ENCODE measurements around the gene SLC7A10.
A peak's percentile ranks its signal among the peaks of the same experiment; 100 is the strongest.

The SLC7A10 gene

DNA sequence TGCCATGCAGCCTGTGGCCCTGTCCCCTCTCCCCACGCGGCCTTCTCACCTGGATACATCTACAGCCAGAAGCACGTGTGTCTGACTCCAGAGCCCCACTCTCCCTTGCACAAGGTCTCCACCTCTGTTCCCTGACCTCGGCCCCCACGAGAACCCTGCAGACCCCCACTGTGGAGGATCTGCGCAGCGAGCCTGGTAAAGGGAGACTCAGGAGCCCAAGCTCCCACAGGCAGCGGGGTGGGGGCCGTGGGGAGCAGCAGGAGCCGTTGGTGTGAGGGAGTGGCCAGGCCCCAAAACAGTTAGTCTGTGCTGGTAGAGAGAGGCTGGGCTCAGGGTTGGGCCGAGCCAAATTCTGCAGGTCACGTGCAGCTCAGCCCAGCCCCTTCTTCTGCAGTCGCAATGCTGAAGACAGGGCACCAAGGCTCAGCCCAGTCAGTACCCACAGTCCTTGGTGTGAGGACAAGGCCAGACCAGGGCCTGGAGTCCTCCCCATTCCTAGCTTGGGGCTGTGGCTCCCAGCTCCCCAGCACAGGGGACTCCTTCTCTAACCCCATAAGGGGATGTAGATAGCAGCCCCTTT, 28.7 kb upstream of the SLC7A10 start:
- no peak for DNase-seq (ENCODE audit: low spot score)

DNA sequence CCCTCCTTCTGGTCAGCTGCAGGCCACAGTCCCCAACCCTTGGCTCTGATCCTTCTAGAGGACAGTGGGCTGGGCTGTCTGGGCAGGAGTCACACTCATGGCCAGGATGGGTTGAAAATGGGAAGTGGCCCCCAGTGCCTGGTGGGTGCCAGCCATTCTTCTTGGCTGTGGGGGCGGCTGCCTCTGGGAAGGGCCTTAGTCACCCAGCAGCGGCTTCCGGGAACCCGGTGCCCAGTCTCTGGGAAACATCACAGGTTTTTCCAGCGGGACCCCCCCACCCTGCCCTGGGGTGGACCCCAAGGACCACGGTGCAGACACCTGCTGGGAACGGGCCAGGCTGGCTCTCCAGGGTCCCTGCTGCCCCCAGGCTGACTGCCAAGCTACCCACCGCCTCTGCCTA, 27.3 kb upstream of the SLC7A10 start:
- DNase-seq (ENCODE audit: low spot score) = no peak

DNA sequence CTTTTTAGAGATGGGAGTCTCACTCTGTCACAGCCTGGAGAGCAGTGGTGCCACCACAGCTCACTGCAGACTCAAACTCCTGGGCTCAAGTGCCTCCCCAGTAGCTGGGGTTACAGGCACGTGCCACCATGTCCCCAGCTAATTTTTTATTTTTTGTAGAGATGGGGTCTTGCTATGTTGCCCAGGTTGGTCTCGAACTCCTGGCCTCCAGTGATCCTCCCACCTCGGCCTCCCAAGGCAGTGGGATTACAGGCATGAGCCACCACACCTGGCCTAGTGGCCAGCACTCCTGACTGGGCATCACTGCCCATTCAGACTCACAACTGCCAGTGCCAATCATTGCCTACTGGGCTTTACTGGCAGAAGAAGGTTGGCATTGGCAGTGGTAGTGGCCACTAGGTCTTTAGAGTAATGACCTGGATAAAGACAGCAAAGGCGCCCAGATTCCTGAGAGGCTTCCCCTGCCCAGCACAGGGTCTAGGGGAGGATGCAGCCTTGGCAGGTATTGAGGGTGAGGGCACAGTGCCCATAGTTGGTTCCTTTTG, 26.8 kb upstream of the SLC7A10 start:
- no peak for DNase-seq (ENCODE audit: low spot score)

DNA sequence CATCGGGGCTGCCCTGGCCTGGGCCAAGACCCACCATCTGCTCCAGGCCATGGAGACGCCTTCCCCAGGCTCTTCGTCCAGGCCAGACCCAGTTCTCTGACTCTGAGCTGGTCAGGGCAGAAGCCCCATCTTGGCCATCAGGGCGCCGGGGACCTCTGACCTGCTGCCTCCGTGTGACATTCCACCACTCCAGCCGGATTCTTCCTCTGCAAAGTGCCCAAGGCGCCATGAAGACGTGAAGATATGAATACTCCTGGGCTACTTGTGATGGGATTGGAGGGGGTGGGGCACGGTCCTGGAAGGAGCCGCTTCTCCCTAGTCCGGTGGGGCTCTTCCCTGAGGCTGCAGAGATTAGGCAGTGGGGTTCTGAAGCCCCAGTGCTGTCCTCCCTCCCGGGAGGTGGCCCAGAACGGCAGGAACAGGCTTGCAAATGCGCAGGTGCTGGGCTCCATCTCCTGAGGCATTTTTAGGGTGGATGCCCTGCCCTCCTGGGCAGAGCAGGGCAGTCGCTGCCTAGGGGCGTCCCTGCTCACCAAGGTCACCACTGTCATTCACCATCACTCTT, 26.0 kb upstream of the SLC7A10 start:
- no peak for DNase-seq (ENCODE audit: low spot score)

- DNase-seq (ENCODE audit: low spot score) = no peak
Measured at GRCh38 chr19:33251076-33251475, 25.4 kb upstream of the SLC7A10 start.

- DNase-seq (ENCODE audit: low spot score) = no peak
Measured at GRCh38 chr19:33250500-33250899, 24.9 kb upstream of the SLC7A10 start.

GRCh38 chr19:33249740-33250366, 24.2 kb upstream of the SLC7A10 start:
- no peak for DNase-seq (ENCODE audit: low spot score)

- DNase-seq (ENCODE audit: low spot score) = no peak
Measured at GRCh38 chr19:33248954-33249613, 23.4 kb upstream of the SLC7A10 start.

GRCh38 chr19:33248553-33248953, 22.9 kb upstream of the SLC7A10 start:
- no peak for DNase-seq (ENCODE audit: low spot score)

DNA sequence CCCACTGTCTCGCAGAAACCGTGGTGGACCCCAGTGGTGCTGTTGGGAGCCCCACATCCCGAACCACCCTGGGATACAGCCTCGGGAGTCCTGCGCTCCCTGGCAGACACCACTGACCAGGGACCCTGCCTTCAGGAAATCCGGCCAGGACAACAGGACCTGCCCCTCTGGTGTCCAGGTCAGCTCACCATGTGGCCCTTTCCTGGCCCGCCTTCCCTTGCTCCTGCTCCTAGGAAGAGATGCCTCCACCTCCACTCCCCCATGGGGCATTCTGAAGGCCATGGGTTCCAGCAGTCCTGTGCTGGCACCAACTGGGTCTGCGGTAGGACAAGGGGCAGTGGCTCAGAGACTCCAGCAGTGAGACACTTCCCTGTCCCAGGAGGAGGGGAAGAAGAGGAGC, 22.5 kb upstream of the SLC7A10 start:
- no peak for DNase-seq (ENCODE audit: low spot score)

DNA sequence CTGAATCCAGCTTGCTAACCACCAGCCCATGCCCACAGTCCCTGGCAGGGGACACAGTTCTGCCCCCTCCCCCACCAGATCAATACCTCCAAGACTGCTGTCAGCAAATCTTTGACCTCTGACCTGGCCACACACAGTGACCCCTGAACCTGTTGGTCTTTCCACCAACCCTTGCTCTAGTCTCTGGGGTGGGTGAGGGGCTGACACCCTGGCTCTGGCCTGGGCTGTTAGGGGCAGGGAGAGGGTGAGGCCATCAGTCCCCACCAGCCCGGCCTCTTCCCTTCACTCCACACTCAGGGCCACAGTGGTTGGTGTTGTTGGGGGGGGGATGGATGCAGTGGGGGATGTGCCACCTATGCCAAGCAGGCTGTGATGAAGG, 21.8 kb upstream of the SLC7A10 start:
- DNase-seq (ENCODE audit: low spot score) = no peak

- DNase-seq (ENCODE audit: low spot score) = no peak
Measured at GRCh38 chr19:33246709-33247440, 21.2 kb upstream of the SLC7A10 start.

DNA sequence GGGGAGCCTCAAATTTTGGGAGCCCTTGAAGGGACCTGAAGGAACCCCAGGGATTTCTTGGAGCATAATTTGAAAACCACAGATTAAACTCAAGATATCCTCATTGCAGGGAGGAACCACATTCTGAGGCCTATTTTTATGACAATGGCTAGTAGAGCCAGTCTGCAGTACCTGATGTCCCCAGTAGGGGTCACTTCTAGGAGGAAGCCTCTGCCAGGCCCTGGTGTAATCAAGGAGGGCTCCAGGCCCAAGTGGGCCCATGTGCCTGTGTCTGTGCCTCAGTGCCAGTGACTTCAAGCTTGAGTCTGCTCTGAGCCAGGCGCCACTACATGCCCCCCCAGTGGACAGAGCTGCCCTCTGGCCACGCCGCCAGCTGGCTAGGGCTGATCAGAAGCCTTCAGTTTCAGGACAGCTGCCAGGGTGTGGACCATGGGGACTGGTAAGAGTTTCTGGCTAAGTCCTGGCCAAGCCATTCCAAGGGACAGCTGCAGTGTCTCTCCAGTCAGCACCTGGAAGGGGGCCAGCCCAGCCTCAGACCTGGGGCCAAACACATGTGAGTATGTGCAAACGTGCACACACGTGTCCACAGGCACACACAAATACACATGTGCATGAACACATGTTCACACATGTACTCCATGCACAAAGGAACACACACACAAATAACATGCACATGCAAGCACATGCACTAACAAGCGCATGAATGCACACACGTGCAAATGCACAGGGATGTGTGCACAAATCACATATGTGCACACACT, 20.5 kb upstream of the SLC7A10 start:
- peak; percentile 83 for DNase-seq (ENCODE audit: low spot score)

DNA sequence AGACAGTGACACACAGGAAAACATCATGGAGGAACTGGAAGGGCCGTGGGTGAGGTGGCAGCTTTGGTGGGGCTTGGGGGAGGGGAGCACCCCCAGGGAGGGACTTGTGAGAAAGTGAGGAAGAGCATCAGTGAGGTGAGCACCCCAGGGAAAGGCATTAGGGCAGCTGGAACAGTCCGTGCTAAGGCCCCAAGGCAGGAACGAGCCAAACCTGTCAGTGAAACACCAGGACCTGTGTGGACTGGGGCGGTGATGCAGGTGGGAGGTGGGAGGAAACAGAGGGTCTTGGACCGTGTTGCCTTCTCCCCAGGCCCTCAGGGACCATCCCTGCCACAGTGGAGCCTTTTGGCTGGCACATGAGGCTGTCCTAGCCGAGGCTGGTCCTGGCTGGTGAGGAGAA, 17.3 kb upstream of the SLC7A10 start:
- no peak for DNase-seq (ENCODE audit: low spot score)

GRCh38 chr19:33242131-33242530, 16.5 kb upstream of the SLC7A10 start:
- no peak for DNase-seq (ENCODE audit: low spot score)

DNA sequence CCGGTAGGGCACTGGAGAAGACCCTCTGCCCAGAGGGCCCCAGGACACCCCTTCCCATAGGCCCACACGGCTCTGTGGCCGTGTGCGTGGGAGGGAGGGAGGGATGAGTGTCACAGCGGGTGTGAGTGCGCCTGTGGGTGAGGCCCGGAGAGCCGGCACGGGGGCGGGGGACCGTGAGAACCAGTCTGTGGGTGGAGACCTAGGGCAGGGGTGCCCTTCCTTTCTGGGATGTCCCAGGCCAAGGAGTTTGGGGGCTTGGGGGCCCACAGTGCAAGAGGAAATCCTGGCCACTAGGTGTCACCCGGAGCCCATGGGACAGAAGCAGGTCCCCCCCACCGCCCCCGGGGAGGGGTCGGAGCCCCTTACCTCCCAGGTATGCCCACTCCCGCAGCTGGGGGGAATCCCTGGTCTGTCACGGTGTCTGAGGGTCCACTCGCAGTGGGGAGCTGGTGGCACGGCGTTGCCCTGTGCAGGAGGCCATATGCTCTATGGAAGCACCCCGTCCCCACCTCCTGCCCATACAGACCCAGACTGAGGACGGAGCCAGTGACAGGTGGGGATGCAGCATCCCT, 16.0 kb upstream of the SLC7A10 start:
- DNase-seq (ENCODE audit: low spot score) = no peak

- DNase-seq (ENCODE audit: low spot score) = no peak
Measured at GRCh38 chr19:33241091-33241529, 15.5 kb upstream of the SLC7A10 start.

DNA sequence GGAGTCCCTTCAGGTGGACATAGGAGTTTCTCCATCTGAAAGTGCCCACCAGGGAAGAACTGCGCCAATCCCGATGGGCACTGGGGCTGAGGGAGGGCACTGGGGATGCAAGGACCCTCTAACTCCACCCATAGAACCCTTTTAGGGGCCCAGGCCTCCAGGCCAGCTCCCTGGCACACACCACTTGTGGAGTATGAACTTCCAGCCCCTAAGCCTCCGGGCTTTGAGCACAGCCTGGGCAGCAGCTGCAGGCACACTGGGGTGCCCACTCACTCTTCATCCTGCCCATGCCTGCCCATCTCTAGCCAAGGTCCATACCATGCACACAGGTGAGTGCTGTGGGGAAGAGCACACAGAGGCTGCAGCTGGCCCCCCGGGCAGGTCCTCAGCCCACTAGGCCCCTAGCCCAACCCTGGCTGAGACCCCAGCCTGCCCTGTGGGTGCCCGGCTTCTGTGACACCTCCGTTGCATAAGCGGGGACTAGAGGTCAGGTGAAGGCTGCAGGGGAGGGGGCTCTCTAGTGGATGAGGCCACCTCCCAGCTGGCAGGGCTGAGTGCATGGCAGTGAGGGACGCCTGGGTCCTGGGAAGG, 14.6 kb upstream of the SLC7A10 start:
- DNase-seq (ENCODE audit: low spot score) = no peak

DNA sequence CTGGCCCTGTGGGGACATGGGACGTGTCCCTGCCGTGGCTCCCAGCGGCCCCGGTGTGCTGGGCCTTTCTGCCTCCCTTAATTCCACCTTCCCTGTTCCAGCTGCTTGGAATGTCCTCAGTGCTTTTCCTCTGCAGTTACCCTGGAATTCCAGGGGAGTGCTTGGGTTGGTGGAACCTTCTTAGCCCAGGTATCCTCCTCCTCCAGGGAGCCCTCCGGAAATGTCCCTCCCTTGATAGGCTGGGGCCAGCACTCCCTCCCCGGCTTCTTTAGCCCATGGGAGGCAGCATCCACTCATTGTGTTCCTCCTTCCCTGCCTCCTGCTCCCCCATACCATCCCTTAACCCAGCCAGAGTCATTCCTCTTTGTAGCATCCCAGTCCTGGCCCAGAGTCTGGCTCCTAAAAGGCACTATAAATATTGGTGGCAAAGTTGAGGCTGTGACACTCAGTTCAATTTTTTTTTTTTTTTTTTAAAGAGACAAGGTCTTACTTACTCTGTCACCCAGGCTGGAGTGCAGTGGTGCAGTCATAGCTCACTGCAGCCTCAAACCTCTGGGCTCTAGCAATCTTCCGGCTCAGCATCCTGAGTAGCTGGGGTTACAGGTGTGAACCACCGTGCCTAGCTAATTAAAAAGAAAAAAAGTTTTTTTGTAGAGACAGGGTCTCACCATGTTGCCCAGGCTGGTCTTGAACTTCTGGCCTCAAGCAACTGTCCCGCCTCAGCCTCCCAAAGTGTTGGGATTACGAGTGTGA, 13.7 kb upstream of the SLC7A10 start:
- DNase-seq (ENCODE audit: low spot score) = no peak

- DNase-seq (ENCODE audit: low spot score) = no peak
Measured at GRCh38 chr19:33238481-33239149, 13.0 kb upstream of the SLC7A10 start.
